Measurements from ENCODE around the gene ZNF554. TPM values are rescaled to one million over a fixed set of nuclear protein-coding genes. Genes with fewer than 3 reads are reported as not detected.

The ZNF554 gene
- 0.55 to 1.1 TPM (median 1.0 TPM) in 5 replicates for total RNA-seq (2022; extraction: Qiagen RNA extraction; ENCODE audit: low read depth)

GRCh38 chr19:2819540-2820111 is at the start of gene ZNF554:
Gene ZNF554, plus strand, starts transcription at chr19:2819868. Its CDS starts 204 bp downstream, at chr19:2820072.

GRCh38 chr19:2782936-2783780 is 36.5 kb upstream of the ZNF554 start, which contains the start of gene SGTA:
Gene SGTA, minus strand, starts transcription at chr19:2783273. Its CDS starts 14,205 bp downstream, at chr19:2769068.

GRCh38 chr19:2785244-2785997 is 34.2 kb upstream of the ZNF554 start, which contains the start of gene THOP1:
Gene THOP1, plus strand, starts transcription at chr19:2785503. Its CDS starts 160 bp downstream, at chr19:2785663.

GRCh38 chr19:2840794-2841791 is 21.4 kb downstream of the ZNF554 start, which contains the start of gene ZNF555:
Gene ZNF555, plus strand, starts transcription at chr19:2841475. Its CDS starts 98 bp downstream, at chr19:2841573.

GRCh38 chr19:2867025-2867991 is 47.6 kb downstream of the ZNF554 start, which contains the start of gene ZNF556:
Gene ZNF556, plus strand, starts transcription at chr19:2867335. Its CDS starts 87 bp downstream, at chr19:2867422.

Other genes with a start within 250 kb of the ZNF554 start
- 0.02 to 0.09 TPM (median 0.07 TPM) in 4 of 5 replicates, not detected in the other for gene GNG7, start 117.2 kb upstream of the ZNF554 start, total RNA-seq (2022; extraction: Qiagen RNA extraction; ENCODE audit: low read depth)
- 3.5 to 4.3 TPM (median 4.1 TPM) in 5 replicates for gene DIRAS1, start 98.5 kb upstream of the ZNF554 start, total RNA-seq (2022; extraction: Qiagen RNA extraction; ENCODE audit: low read depth)
- 24.0 to 31.6 TPM (median 29.6 TPM) in 5 replicates for gene SLC39A3, start 79.9 kb upstream of the ZNF554 start, total RNA-seq (2022; extraction: Qiagen RNA extraction; ENCODE audit: low read depth)
- gene SGTA, start 36.6 kb upstream of the ZNF554 start, total RNA-seq (2022; extraction: Qiagen RNA extraction; ENCODE audit: low read depth) = 58.5 to 83.0 TPM (median 72.7 TPM) in 5 replicates
- gene THOP1, start 34.4 kb upstream of the ZNF554 start, total RNA-seq (2022; extraction: Qiagen RNA extraction; ENCODE audit: low read depth) = 84.8 to 111 TPM (median 96.4 TPM) in 5 replicates
- gene ZNF555, start 21.6 kb downstream of the ZNF554 start, total RNA-seq (2022; extraction: Qiagen RNA extraction; ENCODE audit: low read depth) = 2.2 to 2.3 TPM (median 2.3 TPM) in 5 replicates
- gene ZNF556, start 47.5 kb downstream of the ZNF554 start, total RNA-seq (2022; extraction: Qiagen RNA extraction; ENCODE audit: low read depth) = 0.07 to 0.21 TPM in 2 of 5 replicates, not detected in the others
- gene ZNF57, start 81.1 kb downstream of the ZNF554 start, total RNA-seq (2022; extraction: Qiagen RNA extraction; ENCODE audit: low read depth) = 1.6 to 2.7 TPM (median 2.2 TPM) in 5 replicates
- 1.3 to 2.4 TPM (median 1.8 TPM) in 5 replicates for gene ZNF77, start 125.1 kb downstream of the ZNF554 start, total RNA-seq (2022; extraction: Qiagen RNA extraction; ENCODE audit: low read depth)
- gene TLE6, start 157.7 kb downstream of the ZNF554 start, total RNA-seq (2022; extraction: Qiagen RNA extraction; ENCODE audit: low read depth) = 4.1 to 6.1 TPM (median 5.0 TPM) in 5 replicates
- gene TLE2, start 209.4 kb downstream of the ZNF554 start, total RNA-seq (2022; extraction: Qiagen RNA extraction; ENCODE audit: low read depth) = 2.2 to 3.3 TPM (median 2.5 TPM) in 5 replicates
- 189 to 253 TPM (median 225 TPM) in 5 replicates for gene TLE5, start 242.6 kb downstream of the ZNF554 start, total RNA-seq (2022; extraction: Qiagen RNA extraction; ENCODE audit: low read depth)

Measured in A549 treated with DMSO at 1 μM for 4 hours (cell line).